ENCODE data around the gene CD2.

The CD2 gene

DNA sequence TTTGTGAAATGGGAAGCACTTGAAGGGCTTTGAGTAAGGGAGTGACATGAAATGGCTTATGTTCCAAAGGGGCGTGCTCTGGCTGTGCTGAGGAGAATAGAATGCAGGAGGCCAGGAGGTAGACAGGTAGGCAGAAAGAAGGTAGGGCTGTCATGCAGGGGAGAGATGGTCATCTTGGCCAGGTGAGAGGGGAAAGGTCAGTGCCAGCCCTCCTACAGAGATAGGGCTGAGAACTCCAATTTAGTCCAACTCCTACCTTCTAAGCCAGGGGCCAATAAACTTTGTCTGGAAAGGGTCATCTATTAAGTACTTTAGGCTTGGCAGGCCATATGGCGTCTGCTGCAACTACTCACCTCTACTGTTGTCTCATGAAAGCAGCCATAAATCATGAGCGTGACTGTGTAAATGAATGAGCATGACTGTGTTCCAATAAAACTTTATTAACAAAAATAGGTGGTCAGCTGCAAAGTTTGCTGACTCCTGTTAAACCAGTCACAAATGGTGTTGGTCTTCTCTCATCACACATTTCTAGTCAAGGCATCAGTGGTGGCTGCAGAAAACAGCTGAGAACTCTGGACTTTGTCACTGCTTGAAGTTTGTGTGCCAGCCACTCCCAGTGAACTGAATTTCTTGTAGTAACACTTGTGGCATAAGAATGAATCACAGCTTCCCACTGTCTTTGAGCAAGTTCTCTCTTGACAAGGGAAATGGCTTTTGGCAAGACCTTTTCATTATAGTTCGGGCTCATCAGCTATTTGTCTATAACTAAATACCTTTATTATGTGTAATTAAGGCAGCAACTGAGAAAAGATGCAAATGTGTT is 32.0 kb upstream of the CD2 start:
- TF ChIP-seq, protein P1, sequence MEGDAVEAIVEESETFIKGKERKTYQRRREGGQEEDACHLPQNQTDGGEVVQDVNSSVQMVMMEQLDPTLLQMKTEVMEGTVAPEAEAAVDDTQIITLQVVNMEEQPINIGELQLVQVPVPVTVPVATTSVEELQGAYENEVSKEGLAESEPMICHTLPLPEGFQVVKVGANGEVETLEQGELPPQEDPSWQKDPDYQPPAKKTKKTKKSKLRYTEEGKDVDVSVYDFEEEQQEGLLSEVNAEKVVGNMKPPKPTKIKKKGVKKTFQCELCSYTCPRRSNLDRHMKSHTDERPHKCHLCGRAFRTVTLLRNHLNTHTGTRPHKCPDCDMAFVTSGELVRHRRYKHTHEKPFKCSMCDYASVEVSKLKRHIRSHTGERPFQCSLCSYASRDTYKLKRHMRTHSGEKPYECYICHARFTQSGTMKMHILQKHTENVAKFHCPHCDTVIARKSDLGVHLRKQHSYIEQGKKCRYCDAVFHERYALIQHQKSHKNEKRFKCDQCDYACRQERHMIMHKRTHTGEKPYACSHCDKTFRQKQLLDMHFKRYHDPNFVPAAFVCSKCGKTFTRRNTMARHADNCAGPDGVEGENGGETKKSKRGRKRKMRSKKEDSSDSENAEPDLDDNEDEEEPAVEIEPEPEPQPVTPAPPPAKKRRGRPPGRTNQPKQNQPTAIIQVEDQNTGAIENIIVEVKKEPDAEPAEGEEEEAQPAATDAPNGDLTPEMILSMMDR (conservative IDR thresholded peaks at IDR 0.05), result no peak
- no peak for TF ChIP-seq ZFX (IDR thresholded peaks at IDR 0.05)
- no peak overlapping the region for H3K27ac ChIP-seq

DNA sequence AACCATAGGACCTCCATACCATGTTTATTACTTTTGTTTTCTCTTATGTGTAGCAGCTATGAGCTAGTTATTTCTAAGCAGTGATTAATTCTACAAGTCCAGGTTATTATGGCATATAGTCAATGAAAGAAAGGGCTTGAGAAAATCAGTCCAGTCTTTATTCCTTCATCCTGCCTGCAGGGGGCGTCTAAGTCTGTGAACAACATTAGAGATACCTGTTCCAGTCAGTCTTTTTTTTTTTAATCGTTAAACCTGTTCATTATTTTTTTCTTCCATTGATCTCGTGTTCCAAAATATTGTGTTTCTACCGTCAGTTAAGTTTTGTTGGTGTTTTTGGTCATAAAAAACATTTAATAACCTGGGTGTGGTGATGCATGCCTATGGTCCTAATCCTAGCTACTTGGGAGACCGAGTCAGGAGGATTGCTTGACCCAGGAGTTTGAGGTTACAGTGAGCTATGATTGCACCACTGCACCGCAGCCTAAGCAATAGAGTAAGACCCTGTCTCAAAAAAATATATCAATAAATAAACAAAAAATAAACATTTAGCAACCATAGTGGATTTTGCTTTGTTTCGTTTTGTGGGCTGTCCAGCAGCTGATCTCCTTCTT is 29.4 kb upstream of the CD2 start:
- no peak for TF ChIP-seq ZFX (IDR thresholded peaks at IDR 0.05)
- TF ChIP-seq, protein P1 (conservative IDR thresholded peaks at IDR 0.05), result peak; percentile 92
- H3K27ac ChIP-seq, result no peak overlapping the region

DNA sequence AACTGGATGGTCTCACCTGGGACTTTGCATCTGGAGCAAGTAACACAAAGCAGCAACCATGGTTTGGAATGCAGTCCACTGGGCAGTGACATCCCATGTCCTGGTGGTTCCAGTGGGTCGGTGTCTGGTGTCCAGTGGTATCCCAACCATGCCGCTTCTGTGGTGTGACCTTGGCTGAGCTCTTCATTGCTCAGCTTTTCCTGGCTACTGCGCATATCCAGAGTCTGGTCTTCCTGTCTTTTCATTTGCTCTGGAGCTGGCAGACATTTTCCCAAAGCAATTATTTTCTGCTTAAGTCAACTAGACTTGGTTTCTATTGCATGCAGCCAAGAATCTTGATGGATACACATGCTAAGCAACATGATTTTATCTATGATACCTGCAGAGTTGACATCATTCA is 28.4 kb upstream of the CD2 start:
- no peak overlapping the region for H3K27ac ChIP-seq
- TF ChIP-seq, protein P1 (conservative IDR thresholded peaks at IDR 0.05), result no peak
- no peak for TF ChIP-seq ZFX (IDR thresholded peaks at IDR 0.05)

DNA sequence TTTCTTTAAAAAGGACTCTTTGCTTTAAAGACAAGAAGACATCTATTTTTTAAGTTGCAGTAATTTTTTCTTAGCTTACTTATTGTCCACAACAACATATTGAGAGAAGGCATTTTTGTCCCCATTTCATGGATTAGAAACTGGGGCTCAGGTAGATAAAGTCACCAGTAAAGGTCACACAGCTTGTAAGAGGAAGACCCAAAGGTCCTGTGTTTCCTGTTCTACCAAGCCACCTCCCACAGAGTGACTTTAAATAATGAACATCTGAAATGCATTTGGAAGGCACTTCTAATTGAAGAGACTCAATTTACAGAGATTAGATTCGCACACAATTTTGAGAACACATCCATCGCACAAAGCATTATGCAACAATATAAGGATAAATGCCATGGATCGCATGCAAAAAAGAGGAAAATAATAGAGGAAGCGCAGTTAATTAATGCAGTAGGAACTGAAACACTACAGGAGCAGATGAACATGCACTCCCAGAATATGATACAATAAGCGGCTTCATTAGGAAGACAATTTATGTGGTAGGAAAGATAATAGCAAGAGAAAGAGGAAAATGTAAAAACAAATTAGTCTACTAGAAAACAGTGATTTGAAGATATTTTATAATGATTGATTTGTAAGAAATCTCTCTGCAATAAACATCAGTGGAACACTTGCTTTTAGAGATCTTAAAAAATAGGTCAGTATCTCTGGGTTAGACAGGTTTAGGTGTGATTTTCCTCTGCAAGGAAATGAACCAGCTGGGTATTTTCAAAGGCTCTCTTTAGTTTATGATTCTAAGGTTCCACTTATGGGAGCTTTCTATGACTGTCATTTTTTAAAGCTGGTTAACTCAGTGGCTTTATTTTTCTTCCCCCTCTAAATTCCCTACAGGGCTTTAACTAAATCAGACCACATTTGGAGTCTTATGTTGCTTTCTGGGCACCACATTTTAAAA is 27.1 kb upstream of the CD2 start:
- TF ChIP-seq, protein P1 (conservative IDR thresholded peaks at IDR 0.05), result no peak
- no peak for TF ChIP-seq ZFX (IDR thresholded peaks at IDR 0.05)
- H3K27ac ChIP-seq, result no peak overlapping the region

DNA sequence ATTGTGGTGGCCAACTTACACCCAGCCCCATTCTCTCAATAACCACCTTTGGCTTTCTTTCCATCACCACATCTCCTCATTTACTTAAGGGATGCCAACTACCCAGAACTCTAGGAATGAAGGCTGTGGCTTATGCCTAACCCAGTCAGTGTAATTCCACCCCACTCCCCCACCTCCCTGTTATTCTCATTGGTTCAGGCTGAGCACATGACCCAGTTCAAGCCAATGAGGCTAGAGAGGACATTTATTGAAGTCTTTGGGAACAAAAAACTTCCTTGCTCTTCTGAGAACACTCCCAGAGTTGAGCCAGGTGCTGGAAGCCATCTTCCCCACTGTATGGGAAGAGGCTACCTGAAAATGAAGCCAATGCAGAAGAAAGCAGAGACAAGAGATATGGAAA is 22.8 kb upstream of the CD2 start:
- no peak overlapping the region for H3K27ac ChIP-seq
- TF ChIP-seq, protein P1 (conservative IDR thresholded peaks at IDR 0.05), result no peak
- no peak for TF ChIP-seq ZFX (IDR thresholded peaks at IDR 0.05)

DNA sequence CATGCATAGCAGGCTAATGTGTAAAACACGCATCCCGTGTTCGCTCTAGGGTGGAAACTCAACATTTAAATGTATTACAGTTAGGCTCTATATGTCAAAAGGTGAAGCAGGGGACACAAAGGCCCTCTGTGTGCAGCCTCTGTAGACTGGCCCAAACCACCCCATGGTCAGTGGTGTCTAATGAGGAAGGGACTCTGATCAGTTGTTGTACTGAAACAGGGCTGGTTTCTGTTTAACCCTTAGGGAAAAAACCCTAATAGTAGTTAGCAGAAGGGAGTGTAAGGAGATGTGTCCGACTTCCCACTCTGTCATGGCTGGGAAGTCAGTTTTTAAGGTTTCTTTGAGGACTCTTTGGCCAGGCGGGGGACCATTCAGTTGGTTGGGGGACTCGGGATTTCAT is 21.5 kb upstream of the CD2 start:
- H3K27ac ChIP-seq, result no peak overlapping the region
- TF ChIP-seq, protein P1 (conservative IDR thresholded peaks at IDR 0.05), result no peak

Measured in C4-2B (cell line).